SKM-1 treated with dmso at 0.1 percent for 144 hours (cell line): Measurements from ENCODE around the gene ZNF532.
"Not testable (repeated sequence)": the region's sequence is repeated elsewhere in the genome, so short reads cannot be mapped to it uniquely, and the experiment has no call there.

ENCODE experiments used
- DNase-seq: peaks from one replicate; lab custom pipeline; 2025; ENCODE audit not compliant: unreplicated experiment; lab: John Stamatoyannopoulos, UW

Gene ZNF532

DNA sequence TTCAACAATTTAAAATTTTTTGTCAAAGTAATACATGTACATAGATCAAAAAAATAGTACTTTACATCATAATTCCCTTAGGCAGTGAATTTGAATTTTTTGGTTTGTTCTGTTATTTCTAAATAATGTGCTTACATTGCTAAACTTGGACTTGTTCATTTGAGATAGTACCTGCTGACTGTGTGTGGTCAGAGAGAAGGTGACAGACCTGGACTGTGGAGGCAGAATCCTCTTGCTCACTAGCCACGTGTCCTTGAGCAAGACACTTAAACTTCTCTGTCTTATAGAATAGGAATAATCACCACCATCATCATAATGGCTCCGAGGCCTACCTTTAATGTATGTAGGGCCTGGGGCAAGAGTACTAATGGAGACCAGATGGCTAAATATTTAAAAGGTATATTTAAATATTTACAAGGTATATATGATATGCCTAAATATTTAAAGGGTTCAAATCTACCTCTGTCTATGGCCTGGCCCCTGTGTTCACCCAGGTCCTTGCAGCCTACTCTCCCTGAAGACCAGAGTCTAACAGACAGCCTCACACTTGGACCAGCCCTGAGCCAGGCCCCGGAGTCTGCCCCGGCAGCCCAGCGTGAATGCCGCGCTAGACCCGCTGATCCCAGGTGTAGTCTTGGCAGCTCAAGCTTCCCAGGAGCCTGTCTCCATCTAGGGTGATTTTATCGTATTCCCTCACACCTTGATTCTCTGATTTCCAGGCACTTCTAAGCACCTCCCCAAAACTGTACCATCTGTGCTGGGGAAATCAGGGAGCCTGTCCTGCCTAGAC lies 33.5 kb downstream of the ZNF532 start:
- no peak for DNase-seq

- DNase-seq, result no peak
Observed at GRCh38 chr18:58900015-58900649, 35.5 kb downstream of the ZNF532 start.

DNA sequence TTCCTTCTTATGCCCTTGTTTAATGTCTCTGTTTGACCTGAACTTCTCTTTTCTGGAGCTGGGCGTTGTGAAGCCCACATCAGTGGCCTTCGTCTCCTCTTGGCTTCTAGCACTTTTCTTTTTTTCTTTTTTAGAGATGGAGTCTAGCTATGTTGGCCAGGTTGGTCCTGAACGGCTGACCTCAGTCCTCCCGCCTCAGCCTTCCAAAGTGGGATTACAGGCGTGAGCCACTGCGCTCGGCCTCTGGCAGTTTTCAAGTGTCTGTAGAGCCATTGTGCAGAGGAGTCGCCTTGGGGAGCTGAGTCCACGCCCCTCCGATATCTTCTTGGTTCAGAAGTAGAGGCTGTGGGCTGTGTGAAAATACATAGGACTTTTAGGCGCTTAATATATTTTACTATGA lies 36.5 kb downstream of the ZNF532 start:
- DNase-seq, result no peak

DNA sequence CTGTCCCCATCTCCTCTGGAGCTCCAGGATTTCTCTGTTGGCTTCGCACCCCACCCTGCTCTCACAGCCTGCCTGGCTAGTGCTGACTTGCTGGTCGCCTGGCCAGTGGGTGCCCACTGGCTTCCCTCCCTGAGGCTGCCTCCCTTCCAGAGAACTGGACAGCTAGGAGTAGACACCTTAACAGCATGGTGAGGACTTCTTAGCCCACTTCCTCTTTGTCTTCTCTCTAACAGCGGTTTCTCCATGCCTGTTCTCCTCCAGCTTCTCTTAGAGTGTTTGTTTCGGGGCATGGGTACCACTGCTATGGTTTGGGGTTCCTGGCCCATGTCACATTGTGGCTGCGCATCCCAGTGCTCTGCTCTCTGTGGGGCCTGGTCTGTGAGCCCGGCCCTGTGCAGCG lies 37.1 kb downstream of the ZNF532 start:
- DNase-seq, result no peak

DNA sequence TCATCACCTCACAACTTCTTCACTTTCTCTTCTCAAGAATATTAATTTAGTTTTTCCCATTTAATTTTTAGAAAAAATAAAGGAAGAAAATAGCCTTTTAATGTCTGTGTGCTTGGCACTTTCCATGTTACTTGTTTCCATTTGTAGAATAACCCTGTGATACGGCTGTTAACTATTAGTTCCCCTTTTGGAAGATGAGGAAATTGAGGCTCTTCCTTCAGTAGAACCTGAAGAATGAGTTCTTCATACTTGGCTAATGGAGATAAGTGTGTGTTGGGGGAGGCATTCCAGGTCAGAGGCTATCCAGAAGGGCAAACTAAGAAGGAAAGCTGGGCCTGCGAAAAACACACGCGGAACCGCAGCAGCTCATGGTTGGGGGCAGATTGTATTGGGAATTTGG lies 38.3 kb downstream of the ZNF532 start:
- DNase-seq, result peak; percentile 47

- no peak for DNase-seq
Observed at GRCh38 chr18:58903533-58903932, 38.9 kb downstream of the ZNF532 start.

GRCh38 chr18:58905777-58906428 lies 41.2 kb downstream of the ZNF532 start:
- DNase-seq, result no peak

GRCh38 chr18:58908006-58908405 lies 43.3 kb downstream of the ZNF532 start:
- no peak for DNase-seq

GRCh38 chr18:58909521-58909920 lies 44.8 kb downstream of the ZNF532 start:
- no peak for DNase-seq

DNA sequence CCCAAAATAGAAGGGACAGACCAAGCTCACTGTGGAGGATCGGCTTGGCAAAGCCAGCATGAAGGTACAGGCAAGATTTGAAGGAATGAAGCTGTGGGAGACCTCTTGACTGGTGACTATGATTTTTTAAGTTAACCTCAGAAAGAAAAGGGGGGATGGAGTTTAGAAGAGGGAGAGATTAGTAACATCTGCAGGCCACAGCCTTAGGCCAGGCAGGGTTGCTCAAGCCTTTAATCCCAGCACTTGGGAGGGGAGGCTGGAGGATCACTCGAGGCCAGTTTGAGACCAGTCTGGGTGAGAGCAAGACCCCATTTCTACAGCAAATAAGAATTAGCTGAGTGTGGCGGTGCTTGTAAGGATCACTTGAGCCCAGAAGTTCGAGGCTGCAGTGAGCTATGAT lies 46.6 kb downstream of the ZNF532 start:
- DNase-seq, result no peak

GRCh38 chr18:58911766-58912165 lies 47.1 kb downstream of the ZNF532 start:
- DNase-seq, result no peak

- no peak for DNase-seq
Observed at GRCh38 chr18:58915006-58915799, 50.5 kb downstream of the ZNF532 start.

DNA sequence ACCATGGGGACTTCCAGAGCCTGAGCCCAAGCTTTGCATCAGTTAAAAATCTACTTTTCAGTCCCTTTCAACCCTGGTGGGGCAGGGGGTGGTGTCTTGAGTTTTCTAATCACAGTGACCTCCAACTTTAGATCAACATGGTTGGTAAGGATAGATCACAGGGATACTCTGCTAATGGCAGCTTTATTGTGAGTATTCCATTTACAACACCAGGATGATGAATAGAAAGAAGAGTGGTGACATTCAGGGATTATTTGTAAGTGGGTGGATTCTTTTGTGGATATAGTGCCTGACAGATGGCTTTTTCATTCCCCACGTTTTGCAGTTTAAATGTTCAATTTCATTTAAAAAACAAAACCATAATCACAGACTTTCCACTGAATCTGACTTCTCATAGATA lies 51.3 kb downstream of the ZNF532 start:
- no peak for DNase-seq

GRCh38 chr18:58919934-58920333 lies 55.3 kb downstream of the ZNF532 start:
- DNase-seq, result not testable (repeated sequence)

DNA sequence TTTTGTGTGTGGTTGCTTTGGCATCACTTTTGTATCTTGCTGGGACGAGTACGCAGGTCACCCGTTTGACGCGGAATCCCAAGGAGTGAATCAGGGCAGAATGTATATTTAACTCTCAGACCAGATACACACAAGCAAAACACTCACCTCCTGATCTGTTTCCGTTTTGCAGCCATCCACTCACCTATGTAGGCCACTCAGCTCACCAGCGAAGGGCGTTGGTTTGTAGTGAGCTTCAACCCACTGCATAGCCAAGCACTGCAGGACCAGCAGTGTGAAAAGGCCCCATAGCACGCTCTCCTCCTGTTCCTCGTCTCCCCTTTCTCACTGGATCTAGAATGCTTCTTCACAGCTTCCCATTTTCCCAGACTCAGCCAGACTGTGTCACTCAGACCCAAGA lies 58.3 kb downstream of the ZNF532 start:
- DNase-seq, result no peak

GRCh38 chr18:58924473-58924872 lies 59.8 kb downstream of the ZNF532 start:
- DNase-seq, result no peak

GRCh38 chr18:58927659-58928058 lies 63.0 kb downstream of the ZNF532 start:
- no peak for DNase-seq

DNA sequence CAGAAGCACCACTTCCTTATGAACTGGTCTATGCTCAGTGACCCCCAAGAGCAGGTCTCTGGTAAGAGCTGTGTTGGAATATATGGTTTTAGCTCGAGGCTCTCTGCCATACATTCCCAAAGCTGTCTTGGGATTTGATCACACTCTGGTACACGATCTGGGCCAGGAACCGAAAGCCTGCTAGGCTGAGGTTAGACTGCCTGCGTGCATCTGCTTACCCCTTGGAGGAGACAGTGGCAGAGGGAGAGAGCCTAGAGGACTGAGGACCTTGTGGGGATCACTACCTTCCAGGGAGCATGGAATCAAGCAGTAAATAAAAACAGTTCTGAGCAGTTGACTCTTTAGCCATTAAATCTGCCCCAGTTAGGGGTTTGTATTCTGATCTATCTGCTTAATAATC lies 63.7 kb downstream of the ZNF532 start:
- DNase-seq, result no peak

DNA sequence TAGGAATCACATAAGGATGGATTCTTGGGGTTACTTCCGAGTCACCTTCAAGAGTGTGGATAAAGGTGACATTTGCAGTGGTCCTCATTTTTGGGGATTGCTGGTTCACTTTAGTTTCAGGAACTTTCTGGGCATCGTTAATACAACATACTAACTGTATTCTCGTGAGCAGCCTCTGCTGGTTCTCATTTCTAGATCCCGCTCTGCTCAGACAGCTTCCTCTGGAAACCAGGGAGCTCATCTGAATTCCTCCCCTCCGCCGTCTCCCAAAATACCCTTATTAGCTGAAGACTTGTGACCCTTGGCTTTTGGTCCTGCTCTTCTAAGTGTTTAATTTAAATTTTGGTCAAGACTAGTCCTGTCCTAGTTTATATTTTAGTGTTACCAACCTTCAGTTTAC lies 64.5 kb downstream of the ZNF532 start:
- DNase-seq, result no peak

- DNase-seq, result no peak
Observed at GRCh38 chr18:58934356-58934755, 69.7 kb downstream of the ZNF532 start.

DNA sequence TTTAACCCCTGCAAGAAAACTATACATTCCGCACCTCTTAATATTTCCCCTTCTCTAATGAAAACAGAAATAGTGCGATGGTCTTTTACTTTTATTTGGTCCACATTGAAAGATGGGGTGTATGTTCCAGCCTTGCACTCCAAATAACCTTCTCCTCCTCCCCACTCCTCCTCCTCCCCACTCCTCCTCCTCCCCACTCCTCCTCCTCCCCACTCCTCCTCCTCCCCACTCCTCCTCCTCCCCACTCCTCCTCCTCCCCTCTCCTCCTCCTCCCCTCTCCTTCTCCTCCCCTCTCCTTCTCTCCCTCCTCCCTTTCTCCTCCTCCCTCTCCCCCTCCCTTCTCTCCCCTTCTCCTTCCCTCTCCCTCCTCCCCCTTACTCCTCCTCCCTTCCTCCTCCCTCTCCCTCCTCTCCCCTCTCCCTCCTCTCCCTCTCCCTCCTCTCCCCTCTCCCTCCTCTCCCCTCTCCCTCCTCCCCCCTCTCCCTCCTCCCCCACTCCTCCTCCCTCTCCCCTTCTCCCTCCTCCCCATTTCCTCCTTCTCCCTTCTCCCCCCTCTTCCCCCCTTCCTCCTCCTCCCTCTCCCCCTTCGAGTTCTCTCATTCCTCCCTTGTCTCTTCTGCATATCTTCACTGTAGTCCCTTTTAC lies 70.4 kb downstream of the ZNF532 start:
- DNase-seq, result no peak
